ENCODE data around the gene KLHDC1.
"Not testable (repeated sequence)": the region's sequence is repeated elsewhere in the genome, so short reads cannot be mapped to it uniquely, and the experiment has no call there.

The KLHDC1 gene

GRCh38 chr14:49732896-49733295 is 40.0 kb downstream of the KLHDC1 start:
- Histone ChIP-seq H3K9ac (ENCODE audit: low read depth, low read length) (no peak overlapping the region), H3K27ac (ENCODE audit: low read length) (no peak overlapping the region), H3K9me3 (ENCODE audit: insufficient read depth, low read depth, low read length) (no peaks in the 10 kb centered on the region), H3K36me3 (ENCODE audit: insufficient read depth, low read depth, low read length) (no peaks in the 10 kb centered on the region), H3K4me1 (ENCODE audit: insufficient read depth, low read length) (no peaks in the 10 kb centered on the region), H3K27me3 (ENCODE audit: insufficient read depth, low read length) (no peaks in the 10 kb centered on the region), H3K4me3 (ENCODE audit: low read length) (no peak overlapping the region)

GRCh38 chr14:49733836-49734235 is 40.9 kb downstream of the KLHDC1 start:
- Histone ChIP-seq H3K27ac (ENCODE audit: low read length) (no peak overlapping the region), H3K36me3 (ENCODE audit: insufficient read depth, low read depth, low read length) (no peaks in the 10 kb centered on the region), H3K4me1 (ENCODE audit: insufficient read depth, low read length) (no peaks in the 10 kb centered on the region), H3K27me3 (ENCODE audit: insufficient read depth, low read length) (no peaks in the 10 kb centered on the region), H3K9me3 (ENCODE audit: insufficient read depth, low read depth, low read length) (no peaks in the 10 kb centered on the region), H3K4me3 (ENCODE audit: low read length) (no peak overlapping the region), H3K9ac (ENCODE audit: low read depth, low read length) (no peak overlapping the region)

- H3K27ac ChIP-seq (ENCODE audit: low read length); H3K4me3 ChIP-seq (ENCODE audit: low read length); H3K9me3 ChIP-seq (ENCODE audit: insufficient read depth, low read depth, low read length); H3K27me3 ChIP-seq (ENCODE audit: insufficient read depth, low read length); H3K36me3 ChIP-seq (ENCODE audit: insufficient read depth, low read depth, low read length); H3K4me1 ChIP-seq (ENCODE audit: insufficient read depth, low read length); H3K9ac ChIP-seq (ENCODE audit: low read depth, low read length): not testable (repeated sequence)
Observed at GRCh38 chr14:49735669-49736068, 42.7 kb downstream of the KLHDC1 start.

GRCh38 chr14:49745191-49745590 is 52.3 kb downstream of the KLHDC1 start:
- H3K9ac ChIP-seq (ENCODE audit: low read depth, low read length), result no peak overlapping the region
- H3K36me3 ChIP-seq (ENCODE audit: insufficient read depth, low read depth, low read length), result no peaks in the 10 kb centered on the region
- no peak overlapping the region for H3K4me3 ChIP-seq (ENCODE audit: low read length)
- no peaks in the 10 kb centered on the region for H3K27me3 ChIP-seq (ENCODE audit: insufficient read depth, low read length)
- H3K4me1 ChIP-seq (ENCODE audit: insufficient read depth, low read length), result no peaks in the 10 kb centered on the region
- no peaks in the 10 kb centered on the region for H3K9me3 ChIP-seq (ENCODE audit: insufficient read depth, low read depth, low read length)
- no peak overlapping the region for H3K27ac ChIP-seq (ENCODE audit: low read length)

- H3K4me1 ChIP-seq (ENCODE audit: insufficient read depth, low read length); H3K36me3 ChIP-seq (ENCODE audit: insufficient read depth, low read depth, low read length); H3K9me3 ChIP-seq (ENCODE audit: insufficient read depth, low read depth, low read length); H3K9ac ChIP-seq (ENCODE audit: low read depth, low read length); H3K4me3 ChIP-seq (ENCODE audit: low read length); H3K27ac ChIP-seq (ENCODE audit: low read length); H3K27me3 ChIP-seq (ENCODE audit: insufficient read depth, low read length): not testable (repeated sequence)
Observed at GRCh38 chr14:49746476-49746875, 53.6 kb downstream of the KLHDC1 start.

- Histone ChIP-seq H3K4me3 (ENCODE audit: low read length) (no peak overlapping the region), H3K9me3 (ENCODE audit: insufficient read depth, low read depth, low read length) (peaks cover 3% of the 10 kb centered on the region; the same call in 1 of the 2 replicates), H3K27me3 (ENCODE audit: insufficient read depth, low read length) (no peaks in the 10 kb centered on the region), H3K36me3 (ENCODE audit: insufficient read depth, low read depth, low read length) (no peaks in the 10 kb centered on the region), H3K9ac (ENCODE audit: low read depth, low read length) (no peak overlapping the region), H3K4me1 (ENCODE audit: insufficient read depth, low read length) (no peaks in the 10 kb centered on the region), H3K27ac (ENCODE audit: low read length) (no peak overlapping the region)
Observed at GRCh38 chr14:49754570-49755097, 61.7 kb downstream of the KLHDC1 start.

- no peaks in the 10 kb centered on the region for H3K27me3 ChIP-seq (ENCODE audit: insufficient read depth, low read length)
- no peaks in the 10 kb centered on the region for H3K36me3 ChIP-seq (ENCODE audit: insufficient read depth, low read depth, low read length)
- H3K9me3 ChIP-seq (ENCODE audit: insufficient read depth, low read depth, low read length), result peaks cover 3% of the 10 kb centered on the region; the same call in 1 of the 2 replicates
- H3K4me3 ChIP-seq (ENCODE audit: low read length), result no peak overlapping the region
- no peak overlapping the region for H3K9ac ChIP-seq (ENCODE audit: low read depth, low read length)
- no peak overlapping the region for H3K27ac ChIP-seq (ENCODE audit: low read length)
- H3K4me1 ChIP-seq (ENCODE audit: insufficient read depth, low read length), result no peaks in the 10 kb centered on the region
Observed at GRCh38 chr14:49755378-49755777, 62.5 kb downstream of the KLHDC1 start.

GRCh38 chr14:49761839-49762551 is 69.1 kb downstream of the KLHDC1 start:
- Histone ChIP-seq H3K4me1 (ENCODE audit: insufficient read depth, low read length) (peaks cover 3% of the 10 kb centered on the region), H3K9me3 (ENCODE audit: insufficient read depth, low read depth, low read length) (no peaks in the 10 kb centered on the region), H3K9ac (ENCODE audit: low read depth, low read length) (no peak overlapping the region), H3K27ac (ENCODE audit: low read length) (no peak overlapping the region), H3K4me3 (ENCODE audit: low read length) (no peak overlapping the region), H3K36me3 (ENCODE audit: insufficient read depth, low read depth, low read length) (no peaks in the 10 kb centered on the region), H3K27me3 (ENCODE audit: insufficient read depth, low read length) (no peaks in the 10 kb centered on the region)

- Histone ChIP-seq H3K27ac (ENCODE audit: low read length) (no peak overlapping the region), H3K36me3 (ENCODE audit: insufficient read depth, low read depth, low read length) (peaks cover under 1% of the 10 kb centered on the region; the same call in 1 of the 2 replicates), H3K4me3 (ENCODE audit: low read length) (peak overlapping the region; percentile 99), H3K9me3 (ENCODE audit: insufficient read depth, low read depth, low read length) (no peaks in the 10 kb centered on the region), H3K27me3 (ENCODE audit: insufficient read depth, low read length) (no peaks in the 10 kb centered on the region), H3K4me1 (ENCODE audit: insufficient read depth, low read length) (peaks cover 3% of the 10 kb centered on the region), H3K9ac (ENCODE audit: low read depth, low read length) (peak overlapping the region; percentile 94; the same call in 1 of the 2 replicates)
Observed at GRCh38 chr14:49766839-49767238, 73.9 kb downstream of the KLHDC1 start.

- Histone ChIP-seq H3K27ac (ENCODE audit: low read length) (peak overlapping the region; percentile 81), H3K4me3 (ENCODE audit: low read length) (peak overlapping the region; percentile 99), H3K27me3 (ENCODE audit: insufficient read depth, low read length) (no peaks in the 10 kb centered on the region), H3K4me1 (ENCODE audit: insufficient read depth, low read length) (peaks cover 3% of the 10 kb centered on the region), H3K9ac (ENCODE audit: low read depth, low read length) (peak overlapping the region; percentile 94; the same call in 1 of the 2 replicates), H3K9me3 (ENCODE audit: insufficient read depth, low read depth, low read length) (no peaks in the 10 kb centered on the region), H3K36me3 (ENCODE audit: insufficient read depth, low read depth, low read length) (peaks cover 5% of the 10 kb centered on the region; the same call in 1 of the 2 replicates)
Observed at GRCh38 chr14:49767270-49767570, 74.3 kb downstream of the KLHDC1 start.

- Histone ChIP-seq H3K27me3 (ENCODE audit: insufficient read depth, low read length) (no peaks in the 10 kb centered on the region), H3K36me3 (ENCODE audit: insufficient read depth, low read depth, low read length) (peaks cover 8% of the 10 kb centered on the region; the same call in 1 of the 2 replicates), H3K9me3 (ENCODE audit: insufficient read depth, low read depth, low read length) (no peaks in the 10 kb centered on the region), H3K4me1 (ENCODE audit: insufficient read depth, low read length) (peaks cover 3% of the 10 kb centered on the region), H3K27ac (ENCODE audit: low read length) (peak within 1 kb of the TSS; percentile 92), H3K4me3 (ENCODE audit: low read length) (peak within 1 kb of the TSS; percentile 99), H3K9ac (ENCODE audit: low read depth, low read length) (peak within 1 kb of the TSS; percentile 99)
Observed at GRCh38 chr14:49767571-49768300, 74.8 kb downstream of the KLHDC1 start, which contains the start of gene KLHDC2. TSS of gene KLHDC2 (plus strand) at chr14:49768153. CDS start at chr14:49768469, 316 bp downstream.
